GM18499 (cell line): ENCODE measurements around the gene CHRNA4.

Experiments used
- ATAC-seq: cut with Tn5 transposase; IDR thresholded peaks from one replicate; pipeline ENCODE4 v1.9.1; 2021; ENCODE audit warnings: moderate number of reproducible peaks; ENCODE audit not compliant: insufficient read depth, unreplicated experiment

Gene CHRNA4

DNA sequence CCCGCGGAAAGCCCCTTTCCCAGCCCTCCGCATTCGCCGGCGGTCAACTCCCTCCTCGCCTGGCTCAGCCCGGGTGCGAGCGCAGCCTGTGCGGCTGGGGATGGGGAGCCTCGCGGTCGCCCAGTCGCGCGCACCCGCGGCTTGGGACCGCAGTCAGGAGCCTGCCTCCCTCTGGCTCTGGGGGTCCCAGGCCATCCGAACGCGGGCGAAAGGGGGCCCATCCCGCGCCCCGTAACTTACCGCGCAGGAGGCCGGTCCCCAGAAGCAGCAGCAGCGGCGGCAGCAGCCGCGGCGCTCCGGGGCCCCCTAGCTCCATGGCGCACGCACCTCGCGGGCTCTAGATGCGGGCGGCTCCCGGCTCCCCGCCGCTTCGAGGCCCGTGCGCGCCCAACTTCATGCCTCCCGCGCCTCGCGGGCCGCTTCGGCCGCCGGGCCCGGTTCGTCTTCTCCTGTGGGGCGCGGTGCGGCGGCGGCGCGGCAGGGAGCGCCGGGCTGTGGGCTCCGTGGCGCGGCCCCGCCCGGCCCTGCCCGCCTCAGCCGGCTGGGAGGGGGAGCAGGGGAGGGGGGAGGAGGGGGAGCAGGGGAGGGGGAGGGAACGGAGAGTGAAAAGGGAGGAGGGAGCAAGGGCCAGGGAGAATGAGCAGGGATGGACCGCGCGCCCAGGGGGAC lies at the start of gene CHRNA4:
Gene CHRNA4 (minus strand): TSS at position 500 of the 669 bp plus-strand sequence. CDS start 184 bp downstream, at position 316.
- no peak for ATAC-seq

DNA sequence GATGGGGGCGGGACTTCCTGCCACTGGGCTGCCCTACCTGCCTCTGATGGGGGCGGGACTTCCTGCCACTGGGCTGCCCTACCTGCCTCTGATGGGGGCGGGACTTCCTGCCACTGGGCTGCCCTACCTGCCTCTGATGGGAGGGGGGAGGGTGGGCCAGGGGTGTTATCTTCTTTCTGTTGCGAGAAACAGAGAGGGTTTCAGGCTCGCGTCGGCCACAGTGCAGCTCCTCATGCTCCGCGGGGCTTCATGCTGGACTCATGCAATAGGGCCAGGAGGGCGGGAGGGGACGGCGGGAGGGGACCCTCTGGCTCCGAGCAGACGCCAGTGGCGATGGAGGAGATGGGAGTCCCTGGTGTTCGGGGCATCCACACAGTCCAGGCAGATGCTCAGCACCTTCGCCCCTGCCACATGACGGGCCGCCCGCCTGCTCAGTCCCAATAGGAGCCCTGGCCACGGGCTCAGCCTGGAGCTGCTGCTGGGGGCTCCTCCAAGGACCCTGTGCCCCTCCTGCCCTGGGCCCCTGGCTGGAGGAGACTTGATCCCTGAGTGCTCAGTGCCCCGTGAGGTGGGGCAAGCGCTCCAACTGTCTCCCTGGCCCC lies 48.8 kb upstream of the CHRNA4 start:
- ATAC-seq, result no peak

DNA sequence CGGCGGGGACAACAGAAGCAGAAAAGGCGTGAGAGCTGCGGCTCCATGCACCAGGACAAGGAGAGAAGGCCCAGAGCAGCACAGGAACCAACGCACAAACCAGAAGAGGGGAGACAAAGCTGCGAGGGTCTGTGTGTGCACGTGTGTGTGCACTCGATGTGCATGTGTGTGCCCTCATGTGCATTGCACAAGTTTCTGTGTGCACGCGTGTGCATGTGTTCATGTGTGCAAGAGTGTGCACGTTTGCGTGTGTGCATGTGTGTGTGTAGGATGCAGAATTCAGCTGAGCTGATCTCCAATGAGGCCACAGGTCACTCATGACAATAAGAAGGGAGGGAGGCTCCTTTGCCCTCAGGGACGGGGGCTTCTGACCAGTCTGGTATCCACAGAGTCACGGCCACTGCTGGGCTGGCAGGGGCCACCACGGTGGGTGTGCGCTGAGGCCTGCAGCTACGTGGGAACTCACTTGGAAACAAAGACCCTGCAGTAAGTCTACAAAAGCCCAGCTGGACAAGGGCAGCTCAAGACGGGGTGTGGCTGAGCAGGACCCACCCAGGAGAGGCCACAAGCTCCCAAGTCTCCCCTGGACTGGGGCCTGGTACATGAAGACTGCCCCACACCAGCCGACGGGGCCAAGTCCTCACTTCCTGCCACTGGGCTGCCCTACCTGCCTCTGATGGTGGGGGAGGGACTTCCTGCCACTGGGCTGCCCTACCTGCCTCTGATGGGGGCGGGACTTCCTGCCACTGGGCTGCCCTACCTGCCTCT lies 48.1 kb upstream of the CHRNA4 start:
- no peak for ATAC-seq

DNA sequence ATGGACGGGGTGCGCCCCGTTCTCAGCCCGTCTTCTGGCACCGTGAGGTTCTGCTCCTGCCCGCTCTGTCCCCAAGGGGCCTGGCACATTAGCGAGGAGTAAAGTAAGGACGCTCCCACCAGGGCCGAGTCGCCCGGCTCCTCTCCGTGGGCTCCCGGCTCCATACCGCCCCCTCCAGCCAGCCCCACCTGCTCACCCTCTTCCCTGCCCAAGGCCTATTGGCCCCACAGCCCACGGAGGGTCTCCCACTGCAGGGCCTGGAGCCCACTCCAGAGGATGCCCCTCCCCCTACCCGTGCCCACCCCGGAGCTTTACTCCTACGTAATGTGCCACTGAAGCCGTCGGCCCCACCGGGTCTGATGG lies 47.5 kb upstream of the CHRNA4 start:
- ATAC-seq, result no peak

DNA sequence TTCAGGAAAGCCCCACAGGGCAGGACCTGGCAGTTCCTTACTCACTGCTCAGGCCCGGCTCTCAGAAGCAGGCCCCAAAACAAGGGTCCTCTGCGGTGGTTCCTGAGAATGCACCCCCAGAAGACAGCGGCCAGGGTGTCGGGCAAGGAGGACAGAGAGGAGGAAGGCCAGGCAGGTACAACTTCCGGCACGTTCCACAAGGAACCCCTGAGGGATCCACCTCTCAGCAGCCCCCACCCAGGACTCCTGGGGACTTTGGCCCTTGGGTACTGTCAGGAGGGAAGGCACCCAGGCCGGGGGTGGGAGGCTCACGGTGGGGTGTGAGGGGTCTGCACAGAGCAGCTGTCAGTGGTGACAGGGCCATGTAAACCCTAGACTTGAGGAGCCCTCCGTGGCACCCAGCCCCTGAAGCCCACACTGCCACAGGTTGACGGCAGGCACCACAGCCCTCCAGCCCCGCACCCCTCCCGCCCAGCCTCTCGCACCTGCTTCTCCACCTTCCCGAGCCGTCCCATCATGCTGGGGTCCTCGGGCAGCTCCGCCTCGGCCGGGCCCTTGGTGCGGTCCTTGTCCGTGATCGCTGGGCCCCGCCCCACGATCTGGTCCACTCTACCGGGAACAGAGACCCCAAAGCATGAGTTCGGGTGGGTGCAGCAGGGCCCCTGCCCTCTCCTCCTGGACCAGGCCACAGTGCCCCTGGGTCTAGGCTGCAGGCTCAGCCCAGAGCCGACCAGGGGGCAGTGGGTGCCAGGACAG lies 47.0 kb upstream of the CHRNA4 start:
- ATAC-seq, result no peak

DNA sequence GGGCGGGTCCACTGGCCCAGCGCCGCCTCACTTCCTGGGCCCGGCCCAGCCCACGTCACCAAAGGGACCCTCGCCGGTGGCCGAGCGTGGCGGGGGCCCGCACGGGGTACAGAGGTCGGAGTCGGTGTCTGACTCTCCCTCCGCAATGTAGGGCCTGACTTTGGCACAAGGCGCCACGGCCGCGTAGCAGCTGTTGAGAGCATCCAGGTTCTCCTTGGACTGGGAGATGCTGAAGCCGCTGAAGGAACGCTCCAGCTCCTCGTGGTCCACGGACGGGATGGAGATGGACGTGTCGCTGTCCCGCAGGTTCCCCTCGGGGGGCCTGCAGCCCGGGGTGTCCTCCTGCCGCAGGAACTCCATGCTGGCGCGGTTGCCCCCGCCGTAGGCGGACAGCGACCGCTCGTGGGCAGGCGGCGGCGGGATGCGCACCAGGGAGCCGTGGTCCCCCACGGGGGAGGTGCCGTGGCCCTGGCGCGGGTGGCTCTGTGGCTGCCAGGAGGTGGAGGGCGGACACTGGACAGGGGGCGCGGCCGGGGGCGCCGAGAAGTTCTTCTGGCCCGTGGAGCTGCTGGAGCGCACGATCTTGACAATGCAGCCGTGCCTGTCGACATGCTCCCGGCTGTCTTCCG lies 45.6 kb upstream of the CHRNA4 start:
- ATAC-seq, result no peak

DNA sequence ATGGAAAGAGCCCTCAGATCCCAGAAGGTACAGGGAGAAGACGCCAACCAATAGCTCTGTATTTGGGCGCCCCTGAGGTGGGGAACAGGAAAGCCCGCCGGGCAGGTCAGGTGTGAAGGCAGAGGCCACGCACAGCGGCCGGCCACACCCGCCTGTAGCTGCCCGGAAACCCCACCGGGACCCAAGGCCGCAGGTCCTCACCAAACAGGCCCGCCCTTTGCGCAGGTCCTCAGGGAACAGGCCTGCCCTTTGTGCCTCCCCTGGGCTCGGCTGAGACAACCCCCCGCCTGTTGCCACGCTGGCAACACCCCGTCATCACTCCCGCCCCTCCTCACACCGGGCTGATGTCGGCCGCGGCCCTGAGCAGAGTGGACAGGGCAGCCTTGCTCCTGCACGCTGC lies 44.9 kb upstream of the CHRNA4 start:
- no peak for ATAC-seq

DNA sequence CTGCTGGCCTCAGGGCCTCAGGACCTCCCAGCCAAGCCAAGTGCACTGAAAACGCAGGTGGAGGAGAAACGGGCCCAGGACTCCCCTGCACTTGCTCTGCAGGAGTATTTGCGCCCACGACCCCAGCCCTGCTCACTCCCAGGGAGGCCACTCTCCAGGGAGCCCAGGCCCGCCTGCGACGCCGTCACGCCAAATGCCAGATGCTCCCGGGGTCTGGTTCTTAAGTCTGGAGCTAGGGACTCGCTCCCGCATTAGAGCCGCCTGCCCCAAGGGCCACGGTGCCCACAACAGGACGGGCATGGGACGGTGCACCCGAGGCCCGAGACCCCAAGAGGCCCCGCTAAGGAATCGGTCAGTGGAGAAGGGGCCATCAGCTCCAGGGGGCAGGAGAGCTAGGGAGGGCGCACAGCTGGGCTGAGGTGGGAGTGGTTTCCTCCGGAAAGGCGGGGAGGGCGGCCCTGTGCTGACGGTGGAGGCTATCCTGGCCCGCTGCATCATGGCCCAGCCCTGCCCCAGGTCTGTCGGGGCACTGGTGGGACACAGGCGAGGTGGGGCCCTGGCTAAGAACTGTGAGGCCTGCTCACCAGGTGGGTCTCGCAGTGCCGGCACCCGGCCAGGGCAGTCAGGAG lies 44.1 kb upstream of the CHRNA4 start:
- no peak for ATAC-seq

DNA sequence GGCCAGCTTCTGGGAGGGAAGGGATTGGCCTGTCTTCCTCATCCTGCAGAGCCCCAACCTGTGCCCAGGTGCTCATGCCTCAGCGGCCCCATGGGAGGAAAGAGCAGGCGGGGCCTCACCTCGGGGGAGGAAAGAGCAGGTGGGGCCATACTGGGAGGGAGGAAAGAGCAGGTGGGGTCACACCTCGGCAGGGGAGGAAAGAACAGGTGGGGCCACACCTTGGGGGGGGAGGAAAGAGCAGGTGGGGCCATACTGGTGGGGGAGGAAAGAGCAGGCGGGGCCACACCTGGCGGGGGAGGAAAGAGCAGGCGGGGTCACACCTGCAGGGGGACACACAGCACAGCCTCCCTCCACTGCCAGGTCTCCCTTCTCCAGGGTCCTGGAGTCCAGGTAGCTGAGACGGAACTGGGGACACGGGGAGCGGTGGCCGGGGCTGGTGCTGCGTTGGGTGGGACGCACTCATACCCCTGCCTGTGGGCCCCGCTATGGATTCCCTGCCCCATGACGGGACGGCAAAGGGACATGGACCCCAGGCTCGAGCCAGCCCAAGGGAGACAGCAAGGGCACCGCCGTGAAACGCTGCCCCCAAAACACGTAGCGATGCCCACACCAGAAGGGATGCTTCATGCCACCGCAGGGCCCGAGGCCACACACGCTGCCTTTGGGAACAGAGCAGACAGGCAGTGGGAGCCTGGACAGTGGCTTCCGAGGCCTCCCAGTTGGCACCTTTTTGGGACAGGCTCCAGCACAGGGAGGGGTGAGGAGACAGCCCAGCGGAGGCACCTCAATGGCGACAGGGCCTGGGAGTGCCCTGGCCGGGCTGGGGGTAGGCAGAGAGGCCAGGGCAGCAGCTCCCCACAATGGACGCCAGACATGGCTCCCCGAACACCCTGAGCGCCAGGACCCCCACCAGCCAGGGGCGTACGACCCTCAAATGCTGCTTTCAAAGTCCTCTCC lies 43.3 kb upstream of the CHRNA4 start:
- no peak for ATAC-seq

DNA sequence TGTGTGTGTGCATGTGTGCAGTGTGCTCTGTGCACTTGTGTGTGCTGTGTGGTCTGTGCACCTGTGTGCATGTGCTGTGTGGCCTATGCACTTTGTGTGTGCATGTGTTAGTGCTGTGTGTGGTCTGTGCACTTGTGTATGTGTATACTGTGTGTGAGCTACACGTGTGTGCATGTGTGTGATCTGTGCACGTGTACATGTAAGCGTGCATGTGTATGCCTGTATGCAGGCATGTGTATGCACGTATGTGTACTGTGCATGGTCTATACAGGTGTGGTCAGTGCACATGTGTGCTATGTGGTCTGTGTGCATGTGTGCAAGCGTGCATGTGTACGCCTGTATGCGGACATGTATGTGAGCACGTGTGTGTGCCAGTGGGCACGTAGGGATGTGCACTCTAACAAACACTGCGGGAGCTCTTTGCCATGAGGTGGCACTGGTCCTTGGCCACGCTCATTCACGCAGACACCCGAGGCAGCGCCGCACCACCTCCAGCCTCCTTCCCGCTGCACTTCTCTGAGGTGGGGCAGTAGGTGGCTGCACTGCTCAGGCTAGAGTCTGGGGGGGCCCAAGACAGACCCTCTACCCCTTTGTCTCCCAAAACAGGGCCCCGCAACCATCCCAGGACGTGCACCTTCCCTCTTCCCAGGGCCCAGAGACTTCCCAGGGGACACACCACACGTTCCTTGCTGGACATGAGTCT lies 42.4 kb upstream of the CHRNA4 start:
- no peak for ATAC-seq

DNA sequence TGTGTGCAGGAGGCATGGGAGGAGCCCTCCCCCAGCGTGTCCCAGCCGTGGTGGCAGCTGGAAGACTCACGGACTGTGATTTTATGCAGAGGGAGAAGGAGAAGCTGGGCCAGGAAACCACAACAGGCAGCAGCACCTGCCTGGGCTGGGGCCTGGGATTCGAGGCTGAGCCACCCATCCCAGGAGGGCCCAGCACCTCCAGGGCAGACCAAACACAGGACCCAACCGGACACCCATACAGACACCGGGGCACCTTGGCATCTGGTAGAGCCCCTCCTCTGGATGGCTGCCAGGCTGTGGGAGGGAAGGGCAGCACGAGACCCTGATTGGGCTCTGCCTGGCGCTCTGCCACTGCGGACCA lies 41.7 kb upstream of the CHRNA4 start:
- no peak for ATAC-seq

DNA sequence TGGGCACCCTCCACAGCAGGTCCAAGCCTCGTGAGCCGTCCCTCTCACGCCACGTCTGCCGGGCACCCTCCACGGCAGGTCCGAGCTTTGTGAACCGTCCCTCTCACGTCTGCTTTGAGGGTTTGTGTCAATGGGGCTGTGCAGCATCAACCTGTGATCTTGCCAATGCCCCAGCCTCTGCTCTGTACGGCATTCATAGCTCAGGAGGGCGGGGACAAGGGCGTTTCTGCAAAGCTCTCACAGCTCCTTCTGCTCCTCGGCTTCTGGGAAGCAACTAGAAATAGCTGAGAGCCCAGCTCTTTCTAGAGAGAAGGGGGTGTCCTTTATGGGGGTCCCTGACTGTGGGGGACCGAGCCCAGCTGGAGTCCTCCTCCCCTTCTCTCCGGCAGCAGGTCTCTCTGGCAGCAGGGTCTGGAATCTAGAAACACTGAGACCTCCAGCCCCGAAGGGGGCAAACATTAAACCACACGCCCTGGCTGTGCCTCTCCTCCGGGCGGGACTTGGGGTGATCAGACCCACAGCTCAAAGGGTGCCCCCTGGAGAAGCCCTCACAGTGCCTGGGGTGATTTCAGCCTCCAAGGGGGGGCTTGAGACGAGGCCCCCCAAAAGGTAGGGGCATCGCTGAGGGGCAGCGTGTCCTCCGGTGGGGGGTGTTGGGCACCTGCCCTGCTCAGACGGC lies 41.2 kb upstream of the CHRNA4 start:
- no peak for ATAC-seq

DNA sequence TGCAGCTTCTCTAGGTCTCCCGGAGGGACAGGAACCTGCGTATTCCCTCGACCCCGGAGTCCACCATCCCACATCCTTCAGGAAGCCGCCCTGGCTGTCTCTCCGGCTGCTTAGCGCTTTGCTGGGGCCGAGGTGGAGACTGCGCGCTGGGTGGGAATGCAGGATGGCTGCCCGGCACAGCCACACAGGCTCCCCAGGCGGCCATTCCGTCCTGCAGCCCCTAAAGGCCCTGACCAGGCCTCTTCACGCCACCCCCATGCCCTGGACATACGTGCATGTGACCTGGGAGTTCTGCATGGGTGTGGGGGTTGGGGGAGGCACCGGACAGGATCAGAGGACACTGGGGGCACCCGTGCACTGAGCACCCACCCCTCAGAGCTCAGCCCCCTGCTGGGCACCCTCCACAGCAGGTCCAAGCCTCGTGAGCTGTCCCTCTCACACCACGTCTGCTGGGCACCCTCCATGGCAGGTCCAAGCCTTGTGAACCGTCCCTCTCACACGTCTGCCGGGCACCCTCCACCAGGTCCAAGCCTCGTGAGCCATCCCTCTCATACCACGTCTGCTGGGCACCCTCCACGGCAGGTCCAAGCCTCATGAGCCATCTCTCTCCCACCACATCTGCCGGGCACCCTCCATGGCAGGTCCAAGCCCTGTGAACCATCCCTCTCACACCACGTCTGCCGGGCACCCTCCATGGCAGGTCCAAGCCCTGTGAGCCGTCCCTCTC lies 40.4 kb upstream of the CHRNA4 start:
- ATAC-seq, result no peak

DNA sequence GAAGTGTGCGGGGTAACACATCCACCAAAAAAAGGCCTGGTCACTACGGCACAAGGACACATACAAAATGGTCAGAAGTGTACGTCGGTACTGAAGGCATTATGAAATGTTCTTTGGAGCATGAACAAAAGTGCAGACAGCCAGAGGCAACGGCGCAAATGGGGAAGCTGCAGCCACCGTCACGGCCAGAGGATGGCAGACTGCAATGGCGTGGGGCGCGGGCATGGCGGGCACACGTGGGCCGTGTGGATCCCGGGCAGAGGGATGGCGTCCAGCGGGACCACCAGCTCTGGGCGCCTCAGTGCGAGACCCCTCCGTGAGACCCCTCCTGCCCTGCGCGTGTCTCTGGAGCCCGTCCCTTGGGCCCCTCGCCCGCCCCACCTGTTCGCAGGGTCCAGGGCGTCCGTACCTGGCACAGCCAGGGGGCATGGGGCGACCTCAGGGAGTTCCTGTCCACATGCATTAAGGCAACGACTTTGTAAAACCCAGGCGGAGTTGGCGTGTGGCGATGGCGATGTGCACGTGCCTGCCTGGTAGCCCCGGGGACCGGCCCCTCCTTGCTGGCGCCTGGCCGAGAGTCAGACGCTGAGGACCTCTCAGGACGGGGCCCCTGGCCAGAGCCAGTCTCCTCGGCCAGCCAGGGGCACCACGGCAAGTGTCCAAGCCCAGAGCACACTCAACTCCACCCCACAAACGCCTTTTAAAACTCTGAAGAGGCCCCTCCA lies 39.5 kb upstream of the CHRNA4 start:
- ATAC-seq, result no peak

DNA sequence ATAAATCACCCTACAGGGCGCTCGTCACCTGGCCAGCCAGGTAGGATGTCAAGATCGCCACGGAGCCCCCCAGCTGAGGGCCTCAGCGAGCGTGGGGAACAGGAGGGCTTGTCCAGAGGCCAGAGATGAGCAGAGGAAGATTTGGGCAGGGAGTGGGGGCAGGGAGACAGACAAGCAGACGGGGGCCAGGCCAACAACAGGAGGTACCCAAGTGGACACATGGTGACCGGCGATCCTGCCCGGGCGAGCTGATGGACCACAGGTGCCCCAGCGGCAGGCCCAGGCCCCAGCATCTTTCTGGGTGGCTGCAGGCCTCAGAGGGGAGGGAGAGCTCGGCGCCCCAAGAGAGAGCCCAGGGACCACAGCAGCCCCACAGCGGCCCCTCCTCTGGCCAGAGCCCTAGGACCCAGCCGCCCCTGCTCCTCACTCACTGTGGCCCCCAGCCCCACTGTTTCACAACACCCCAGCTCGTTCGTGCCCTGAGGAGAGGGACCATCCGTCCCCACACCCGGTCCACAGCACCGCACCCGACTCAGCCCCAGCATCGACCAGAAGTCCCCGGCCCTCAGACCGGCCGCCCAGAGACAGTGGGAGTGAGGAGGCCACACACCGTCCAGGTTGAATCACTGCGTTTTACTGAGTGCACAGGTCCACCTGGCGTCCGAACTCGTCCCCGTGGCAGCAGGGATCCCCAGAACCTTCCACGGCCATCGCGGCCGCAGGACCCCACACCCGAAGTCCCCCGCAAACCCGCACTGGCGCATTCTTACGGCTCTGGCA lies 38.6 kb upstream of the CHRNA4 start:
- no peak for ATAC-seq
